ENCODE measurements around the gene HS3ST4. TPM values are rescaled to one million over a fixed set of nuclear protein-coding genes. Genes with fewer than 3 reads are reported as not detected.
A peak's percentile ranks its signal among the peaks of the same experiment; 100 is the strongest.

HS3ST4 gene
- total and polyA plus RNA-seq, 2 experiments from 2014 or later, result 0.44 to 2.1 TPM

- peaks cover 65% of the 10 kb centered on the region for H3K9me3 Mint-ChIP-seq
- peaks cover 7% of the 10 kb centered on the region; the same call in 1 of the 2 replicates for H3K4me1 ChIP-seq (ENCODE audit: insufficient read depth)
- no peaks in the 10 kb centered on the region for H3F3A ChIP-seq (replicated peaks; ENCODE audit: low read depth)
- TF ChIP-seq, protein P1, sequence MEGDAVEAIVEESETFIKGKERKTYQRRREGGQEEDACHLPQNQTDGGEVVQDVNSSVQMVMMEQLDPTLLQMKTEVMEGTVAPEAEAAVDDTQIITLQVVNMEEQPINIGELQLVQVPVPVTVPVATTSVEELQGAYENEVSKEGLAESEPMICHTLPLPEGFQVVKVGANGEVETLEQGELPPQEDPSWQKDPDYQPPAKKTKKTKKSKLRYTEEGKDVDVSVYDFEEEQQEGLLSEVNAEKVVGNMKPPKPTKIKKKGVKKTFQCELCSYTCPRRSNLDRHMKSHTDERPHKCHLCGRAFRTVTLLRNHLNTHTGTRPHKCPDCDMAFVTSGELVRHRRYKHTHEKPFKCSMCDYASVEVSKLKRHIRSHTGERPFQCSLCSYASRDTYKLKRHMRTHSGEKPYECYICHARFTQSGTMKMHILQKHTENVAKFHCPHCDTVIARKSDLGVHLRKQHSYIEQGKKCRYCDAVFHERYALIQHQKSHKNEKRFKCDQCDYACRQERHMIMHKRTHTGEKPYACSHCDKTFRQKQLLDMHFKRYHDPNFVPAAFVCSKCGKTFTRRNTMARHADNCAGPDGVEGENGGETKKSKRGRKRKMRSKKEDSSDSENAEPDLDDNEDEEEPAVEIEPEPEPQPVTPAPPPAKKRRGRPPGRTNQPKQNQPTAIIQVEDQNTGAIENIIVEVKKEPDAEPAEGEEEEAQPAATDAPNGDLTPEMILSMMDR (conservative IDR thresholded peaks at IDR 0.05; ENCODE audit: low read depth in 2 of 2), result peak; percentile 71 to 72
- no peak for TF ChIP-seq EZH2 (IDR thresholded peaks at IDR 0.05; ENCODE audit: low read depth, unreplicated experiment)
- no peak overlapping the region for H3K4me3 Mint-ChIP-seq
- H3K36me3 ChIP-seq (ENCODE audit: insufficient read depth), result no peaks in the 10 kb centered on the region
- H3K4me1 Mint-ChIP-seq, result peaks cover 9% of the 10 kb centered on the region
- no peak overlapping the region for H3K27ac Mint-ChIP-seq
- no peak overlapping the region for H2AFZ ChIP-seq
- H3K79me2 ChIP-seq (replicated peaks; ENCODE audit: insufficient read depth), result no peaks in the 10 kb centered on the region
- no peak overlapping the region for H3K27ac ChIP-seq (ENCODE audit: low read depth)
- DNase-seq (ENCODE audit: low spot score) (peak; percentile 80), ATAC-seq (peak; percentile 43; the same call in 2 of the 3 replicates)
- H3K27me3 Mint-ChIP-seq (ENCODE audit: insufficient read depth, low read depth, poor library complexity), result no peaks in the 10 kb centered on the region
- no peaks in the 10 kb centered on the region for H4K20me1 ChIP-seq (replicated peaks; ENCODE audit: insufficient read depth)
- H3K36me3 Mint-ChIP-seq (ENCODE audit: low read depth), result peaks cover 4% of the 10 kb centered on the region; the same call in 1 of the 3 replicates
- H3K4me3 ChIP-seq, result no peak overlapping the region
- no peak overlapping the region for H3K4me2 ChIP-seq
- H3K9me2 ChIP-seq (ENCODE audit: insufficient read depth), result no peaks in the 10 kb centered on the region
- no peaks in the 10 kb centered on the region for H3K27me3 ChIP-seq (ENCODE audit: insufficient read depth)
Measured at GRCh38 chr16:25707982-25708583, 16.3 kb downstream of the HS3ST4 start.

- DNase-seq (ENCODE audit: low spot score) (peak; percentile 13), ATAC-seq (no peak; the same call in 2 of the 3 replicates)
- no peaks in the 10 kb centered on the region for H3F3A ChIP-seq (replicated peaks; ENCODE audit: low read depth)
- no peaks in the 10 kb centered on the region for H3K36me3 ChIP-seq (ENCODE audit: insufficient read depth)
- peaks cover 7% of the 10 kb centered on the region; the same call in 1 of the 2 replicates for H3K4me1 ChIP-seq (ENCODE audit: insufficient read depth)
- peaks cover 12% of the 10 kb centered on the region for H3K4me1 Mint-ChIP-seq
- peak overlapping the region; percentile 32; the same call in 1 of the 2 replicates for H3K4me2 ChIP-seq
- no peaks in the 10 kb centered on the region for H3K79me2 ChIP-seq (replicated peaks; ENCODE audit: insufficient read depth)
- no peaks in the 10 kb centered on the region for H3K27me3 ChIP-seq (ENCODE audit: insufficient read depth)
- H3K4me3 Mint-ChIP-seq, result no peak overlapping the region
- H3K4me3 ChIP-seq, result no peak overlapping the region
- no peaks in the 10 kb centered on the region for H3K9me2 ChIP-seq (ENCODE audit: insufficient read depth)
- peaks cover 3% of the 10 kb centered on the region for H3K27me3 Mint-ChIP-seq (ENCODE audit: insufficient read depth, low read depth, poor library complexity)
- H2AFZ ChIP-seq, result no peak overlapping the region
- H4K20me1 ChIP-seq (replicated peaks; ENCODE audit: insufficient read depth), result no peaks in the 10 kb centered on the region
- H3K9me3 Mint-ChIP-seq, result peaks cover 63% of the 10 kb centered on the region
- H3K36me3 Mint-ChIP-seq (ENCODE audit: low read depth), result peaks cover 7% of the 10 kb centered on the region; the same call in 1 of the 3 replicates
- H3K27ac ChIP-seq (ENCODE audit: low read depth), result no peak overlapping the region; the same call in 1 of the 2 replicates
- no peak overlapping the region for H3K27ac Mint-ChIP-seq
- TF ChIP-seq JUNB (IDR thresholded peaks at IDR 0.05; ENCODE audit: unreplicated experiment) (no peak), ZNF114 (CRISPR knock-in tag; IDR thresholded peaks at IDR 0.05) (no peak), EZH2phosphoT487 (IDR thresholded peaks at IDR 0.05; ENCODE audit: unreplicated experiment) (no peak), POLR2AphosphoS5 (IDR thresholded peaks at IDR 0.05; ENCODE audit: low read depth) (no peak)
- TF ChIP-seq, protein P2, sequence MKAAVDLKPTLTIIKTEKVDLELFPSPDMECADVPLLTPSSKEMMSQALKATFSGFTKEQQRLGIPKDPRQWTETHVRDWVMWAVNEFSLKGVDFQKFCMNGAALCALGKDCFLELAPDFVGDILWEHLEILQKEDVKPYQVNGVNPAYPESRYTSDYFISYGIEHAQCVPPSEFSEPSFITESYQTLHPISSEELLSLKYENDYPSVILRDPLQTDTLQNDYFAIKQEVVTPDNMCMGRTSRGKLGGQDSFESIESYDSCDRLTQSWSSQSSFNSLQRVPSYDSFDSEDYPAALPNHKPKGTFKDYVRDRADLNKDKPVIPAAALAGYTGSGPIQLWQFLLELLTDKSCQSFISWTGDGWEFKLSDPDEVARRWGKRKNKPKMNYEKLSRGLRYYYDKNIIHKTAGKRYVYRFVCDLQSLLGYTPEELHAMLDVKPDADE (IDR thresholded peaks at IDR 0.05), result no peak
- TF ChIP-seq, protein P1 (conservative IDR thresholded peaks at IDR 0.05; ENCODE audit: low read depth in 2 of 2), result no peak
- TF ChIP-seq, protein P3, sequence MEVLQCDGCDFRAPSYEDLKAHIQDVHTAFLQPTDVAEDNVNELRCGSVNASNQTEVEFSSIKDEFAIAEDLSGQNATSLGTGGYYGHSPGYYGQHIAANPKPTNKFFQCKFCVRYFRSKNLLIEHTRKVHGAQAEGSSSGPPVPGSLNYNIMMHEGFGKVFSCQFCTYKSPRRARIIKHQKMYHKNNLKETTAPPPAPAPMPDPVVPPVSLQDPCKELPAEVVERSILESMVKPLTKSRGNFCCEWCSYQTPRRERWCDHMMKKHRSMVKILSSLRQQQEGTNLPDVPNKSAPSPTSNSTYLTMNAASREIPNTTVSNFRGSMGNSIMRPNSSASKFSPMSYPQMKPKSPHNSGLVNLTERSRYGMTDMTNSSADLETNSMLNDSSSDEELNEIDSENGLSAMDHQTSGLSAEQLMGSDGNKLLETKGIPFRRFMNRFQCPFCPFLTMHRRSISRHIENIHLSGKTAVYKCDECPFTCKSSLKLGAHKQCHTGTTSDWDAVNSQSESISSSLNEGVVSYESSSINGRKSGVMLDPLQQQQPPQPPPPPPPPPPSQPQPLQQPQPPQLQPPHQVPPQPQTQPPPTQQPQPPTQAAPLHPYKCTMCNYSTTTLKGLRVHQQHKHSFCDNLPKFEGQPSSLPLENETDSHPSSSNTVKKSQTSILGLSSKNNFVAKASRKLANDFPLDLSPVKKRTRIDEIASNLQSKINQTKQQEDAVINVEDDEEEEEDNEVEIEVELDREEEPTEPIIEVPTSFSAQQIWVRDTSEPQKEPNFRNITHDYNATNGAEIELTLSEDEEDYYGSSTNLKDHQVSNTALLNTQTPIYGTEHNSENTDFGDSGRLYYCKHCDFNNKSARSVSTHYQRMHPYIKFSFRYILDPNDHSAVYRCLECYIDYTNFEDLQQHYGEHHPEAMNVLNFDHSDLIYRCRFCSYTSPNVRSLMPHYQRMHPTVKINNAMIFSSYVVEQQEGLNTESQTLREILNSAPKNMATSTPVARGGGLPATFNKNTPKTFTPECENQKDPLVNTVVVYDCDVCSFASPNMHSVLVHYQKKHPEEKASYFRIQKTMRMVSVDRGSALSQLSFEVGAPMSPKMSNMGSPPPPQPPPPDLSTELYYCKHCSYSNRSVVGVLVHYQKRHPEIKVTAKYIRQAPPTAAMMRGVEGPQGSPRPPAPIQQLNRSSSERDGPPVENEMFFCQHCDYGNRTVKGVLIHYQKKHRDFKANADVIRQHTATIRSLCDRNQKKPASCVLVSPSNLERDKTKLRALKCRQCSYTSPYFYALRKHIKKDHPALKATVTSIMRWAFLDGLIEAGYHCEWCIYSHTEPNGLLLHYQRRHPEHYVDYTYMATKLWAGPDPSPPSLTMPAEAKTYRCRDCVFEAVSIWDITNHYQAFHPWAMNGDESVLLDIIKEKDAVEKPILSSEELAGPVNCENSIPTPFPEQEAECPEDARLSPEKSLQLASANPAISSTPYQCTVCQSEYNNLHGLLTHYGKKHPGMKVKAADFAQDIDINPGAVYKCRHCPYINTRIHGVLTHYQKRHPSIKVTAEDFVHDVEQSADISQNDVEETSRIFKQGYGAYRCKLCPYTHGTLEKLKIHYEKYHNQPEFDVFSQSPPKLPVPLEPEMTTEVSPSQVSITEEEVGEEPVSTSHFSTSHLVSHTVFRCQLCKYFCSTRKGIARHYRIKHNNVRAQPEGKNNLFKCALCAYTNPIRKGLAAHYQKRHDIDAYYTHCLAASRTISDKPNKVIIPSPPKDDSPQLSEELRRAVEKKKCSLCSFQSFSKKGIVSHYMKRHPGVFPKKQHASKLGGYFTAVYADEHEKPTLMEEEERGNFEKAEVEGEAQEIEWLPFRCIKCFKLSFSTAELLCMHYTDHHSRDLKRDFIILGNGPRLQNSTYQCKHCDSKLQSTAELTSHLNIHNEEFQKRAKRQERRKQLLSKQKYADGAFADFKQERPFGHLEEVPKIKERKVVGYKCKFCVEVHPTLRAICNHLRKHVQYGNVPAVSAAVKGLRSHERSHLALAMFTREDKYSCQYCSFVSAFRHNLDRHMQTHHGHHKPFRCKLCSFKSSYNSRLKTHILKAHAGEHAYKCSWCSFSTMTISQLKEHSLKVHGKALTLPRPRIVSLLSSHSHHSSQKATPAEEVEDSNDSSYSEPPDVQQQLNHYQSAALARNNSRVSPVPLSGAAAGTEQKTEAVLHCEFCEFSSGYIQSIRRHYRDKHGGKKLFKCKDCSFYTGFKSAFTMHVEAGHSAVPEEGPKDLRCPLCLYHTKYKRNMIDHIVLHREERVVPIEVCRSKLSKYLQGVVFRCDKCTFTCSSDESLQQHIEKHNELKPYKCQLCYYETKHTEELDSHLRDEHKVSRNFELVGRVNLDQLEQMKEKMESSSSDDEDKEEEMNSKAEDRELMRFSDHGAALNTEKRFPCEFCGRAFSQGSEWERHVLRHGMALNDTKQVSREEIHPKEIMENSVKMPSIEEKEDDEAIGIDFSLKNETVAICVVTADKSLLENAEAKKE (CRISPR knock-in tag; IDR thresholded peaks at IDR 0.05), result no peak
Measured at GRCh38 chr16:25709213-25709612, 17.5 kb downstream of the HS3ST4 start.
